ENCODE results near the gene TBC1D24.

The TBC1D24 gene

DNA sequence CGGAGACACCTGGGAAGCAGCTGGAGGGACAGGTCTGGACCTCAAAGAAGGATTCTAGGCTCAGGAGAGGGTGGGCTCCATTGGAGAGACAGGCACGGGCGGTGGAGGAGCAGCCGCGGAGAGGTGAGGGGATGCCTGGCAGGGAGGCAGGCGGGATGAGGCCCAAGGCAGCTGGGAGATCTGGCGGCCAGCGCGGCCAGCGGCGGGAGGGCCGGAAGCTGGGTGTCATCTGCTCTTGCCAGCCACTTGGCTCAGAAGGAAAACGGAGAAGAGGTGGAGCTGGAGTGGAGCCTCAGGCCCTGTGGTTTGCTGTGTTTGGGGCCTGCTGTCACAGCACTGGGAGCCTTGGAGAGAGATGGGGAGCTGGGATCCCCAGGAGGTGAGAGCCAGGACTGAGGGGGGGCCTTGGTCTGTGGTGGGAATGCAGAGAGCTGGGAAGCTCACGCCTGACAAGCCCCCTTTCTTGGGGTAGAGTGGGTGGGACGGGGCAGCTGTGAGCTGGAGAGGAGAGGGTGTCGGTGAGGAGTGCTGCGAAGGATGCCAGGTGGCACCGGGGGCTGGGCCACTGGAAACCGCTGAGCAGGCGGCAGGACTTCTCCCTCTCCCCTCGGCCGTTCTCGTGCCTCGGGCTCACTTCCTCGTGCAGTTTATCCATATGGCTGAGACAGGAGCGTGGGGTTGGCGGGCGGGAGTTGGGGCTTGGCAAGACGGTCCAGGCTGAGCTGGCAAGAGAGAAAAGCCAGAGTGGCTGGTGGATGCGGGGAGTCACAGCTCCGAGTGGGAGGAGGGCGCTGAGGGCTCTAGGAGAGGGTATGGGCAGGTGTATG is 8.0 kb downstream of the TBC1D24 start:
- DNase-seq (ENCODE audit: low read depth) = peak; percentile 79

DNA sequence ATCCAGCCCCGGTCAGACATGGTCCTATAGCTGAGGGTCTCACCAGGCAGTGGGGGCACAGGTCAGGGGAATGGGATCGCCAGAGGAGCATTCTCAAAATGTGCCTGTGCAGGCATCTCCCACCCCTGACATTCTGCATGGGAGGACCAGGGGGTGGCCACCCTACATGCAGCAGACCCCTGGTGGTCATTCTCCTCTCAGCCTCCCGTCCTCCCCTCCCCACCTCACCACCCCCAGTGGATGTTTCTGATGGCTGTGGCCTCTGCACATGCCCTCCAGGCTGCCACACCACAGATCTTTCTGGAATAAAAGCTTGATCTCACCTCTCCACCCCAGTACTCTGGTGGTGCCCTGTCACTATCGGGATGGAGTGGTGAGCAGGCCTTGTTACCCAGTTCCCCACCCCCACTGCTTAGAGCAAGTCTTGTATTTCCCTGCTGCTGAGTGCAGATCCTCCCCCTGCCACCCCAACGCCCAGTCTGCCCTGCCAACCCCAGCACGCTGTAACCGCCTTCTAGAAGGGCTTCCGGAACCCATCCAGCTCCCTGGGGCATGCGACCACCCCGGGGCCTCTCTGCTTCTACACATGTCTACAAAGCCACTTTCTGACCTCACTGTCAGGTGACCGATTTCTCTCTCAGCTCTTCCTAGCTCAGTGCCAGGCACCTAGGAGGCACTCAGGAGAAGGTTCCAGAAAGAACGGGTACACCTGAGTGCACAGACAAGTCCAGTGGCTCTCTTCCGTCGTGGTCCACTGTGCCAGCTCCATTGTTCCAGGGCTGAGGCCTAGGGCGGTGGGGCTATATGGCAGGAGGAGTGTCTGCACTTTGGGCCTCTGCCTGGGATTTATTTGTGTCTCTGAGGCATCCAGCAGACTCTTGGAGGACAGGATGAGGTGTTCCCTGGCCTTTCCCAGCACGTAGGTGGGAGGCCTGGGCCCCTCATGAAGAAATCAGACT is 9.3 kb downstream of the TBC1D24 start:
- no peak for DNase-seq (ENCODE audit: low read depth)

DNA sequence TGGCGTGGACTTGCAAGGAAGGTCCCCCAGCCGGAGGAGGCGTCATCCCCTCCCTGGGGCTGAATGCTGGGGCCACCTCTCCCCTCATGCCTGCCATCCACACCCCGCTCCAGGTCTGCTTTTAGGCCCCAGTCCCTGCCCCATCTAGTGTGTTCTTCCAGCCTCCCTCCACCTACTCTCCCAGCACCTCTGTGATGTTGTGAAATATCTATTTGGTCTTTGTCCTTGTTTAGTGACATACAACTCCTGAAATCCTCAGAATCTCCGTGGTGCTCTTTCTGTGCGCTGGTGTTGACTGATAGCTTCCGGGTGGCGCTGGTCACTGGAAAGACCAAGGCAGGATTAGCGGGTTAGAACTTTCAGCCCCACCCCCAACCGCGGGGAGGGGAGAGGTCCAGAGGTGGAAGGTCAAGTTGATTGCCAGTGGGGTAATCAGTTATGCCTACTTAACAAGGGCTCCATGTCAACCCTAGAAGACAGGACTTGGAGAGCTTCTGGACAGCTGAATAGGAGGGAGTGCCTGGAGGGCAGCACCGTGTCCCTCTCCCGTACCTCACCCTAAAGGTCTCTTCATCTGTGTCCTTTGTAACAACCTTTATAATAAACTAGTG is 10.1 kb downstream of the TBC1D24 start:
- no peak for DNase-seq (ENCODE audit: low read depth)

DNA sequence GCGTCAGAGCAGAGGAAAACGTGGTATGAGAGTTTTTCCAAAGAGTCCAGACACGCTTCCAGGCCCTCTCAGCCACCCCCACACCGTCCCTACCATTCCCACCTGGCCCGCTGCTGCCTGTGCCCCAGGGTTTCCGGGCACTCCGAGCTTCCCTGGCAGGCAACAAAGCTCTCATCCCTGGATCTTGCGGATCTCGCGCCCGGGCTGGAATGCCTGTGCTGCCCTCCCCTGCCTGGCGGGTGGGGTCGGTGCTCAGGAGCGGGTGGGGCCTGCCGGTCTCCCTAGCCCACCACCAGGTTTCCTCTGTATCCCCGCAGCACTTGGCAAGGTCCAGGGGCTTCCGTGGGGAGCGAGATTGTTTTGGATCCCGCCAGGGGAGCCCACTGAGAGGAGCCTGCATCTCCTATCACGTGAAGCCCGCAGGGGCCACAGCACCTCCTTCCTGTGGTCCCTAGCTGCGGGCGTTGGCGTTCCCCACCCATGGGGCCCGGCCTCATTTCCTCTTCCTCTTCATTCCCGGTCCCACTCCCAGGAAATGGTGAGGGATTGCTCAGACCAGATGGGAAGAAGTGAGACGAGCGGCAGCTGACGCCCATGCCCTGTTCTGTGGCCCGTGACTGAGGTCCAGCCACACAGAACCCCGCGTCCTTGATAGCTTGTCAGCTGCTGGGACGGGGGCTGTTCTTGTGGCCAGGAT is 11.0 kb downstream of the TBC1D24 start:
- DNase-seq (ENCODE audit: low read depth) = no peak

DNA sequence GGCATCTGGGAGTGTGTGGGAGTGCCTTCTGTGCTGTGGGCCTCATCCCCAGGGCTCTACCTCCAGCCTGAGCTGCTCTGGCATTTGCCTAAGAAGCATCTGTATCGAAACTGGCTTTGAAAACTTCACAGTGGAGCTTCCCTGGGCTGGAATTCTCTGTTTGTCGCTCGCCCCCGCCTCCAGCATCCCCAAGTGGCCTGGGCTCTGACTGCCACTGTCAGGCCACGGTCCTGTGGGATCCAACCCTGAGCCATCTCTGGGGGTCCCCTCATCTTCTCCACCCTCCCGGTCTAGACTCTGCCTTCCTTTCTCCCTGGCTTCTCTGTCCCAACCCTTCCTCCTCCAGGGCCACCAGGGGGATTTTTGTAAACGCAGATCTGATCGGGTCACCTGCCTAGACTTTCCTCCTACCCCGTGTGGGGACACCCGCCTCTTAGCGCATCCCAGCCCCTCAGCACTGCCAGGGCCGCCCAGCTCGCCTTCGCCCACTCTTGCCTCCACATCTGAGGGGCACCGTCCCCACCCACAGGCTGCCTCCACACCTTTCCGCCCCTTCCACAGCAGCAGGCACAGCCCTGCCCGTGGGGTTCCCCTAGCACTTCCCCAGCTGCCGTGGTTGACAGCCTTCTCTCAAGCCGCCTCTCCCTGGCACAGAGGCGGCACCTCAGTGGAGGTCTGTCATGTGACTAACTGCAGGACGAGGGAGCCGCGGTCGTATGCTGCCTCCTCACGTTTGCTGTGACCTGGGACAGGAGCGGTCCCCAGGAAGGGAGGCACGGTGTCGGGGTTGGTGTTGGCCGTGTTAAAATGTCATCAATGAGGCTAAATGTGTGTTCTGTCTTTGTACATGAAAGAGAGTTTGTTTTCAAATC is 12.0 kb downstream of the TBC1D24 start:
- no peak for DNase-seq (ENCODE audit: low read depth)

DNA sequence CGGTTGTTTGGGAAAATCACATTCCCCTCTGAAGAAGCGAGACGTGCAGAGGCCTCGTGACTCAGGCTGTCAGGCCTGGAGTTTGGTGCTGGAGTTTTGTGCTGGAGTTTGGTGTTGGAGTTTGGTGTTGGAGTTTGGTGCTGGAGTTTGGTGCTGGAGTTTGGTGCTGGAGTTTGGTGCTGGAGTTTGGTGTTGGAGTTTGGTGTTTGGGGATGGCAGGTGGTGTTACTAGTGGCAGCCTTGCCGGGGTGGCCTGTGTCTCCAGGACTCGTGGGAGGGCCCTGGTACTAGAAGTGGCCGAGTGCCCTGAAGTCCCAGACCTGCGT is 12.6 kb downstream of the TBC1D24 start:
- DNase-seq (ENCODE audit: low read depth) = no peak

DNA sequence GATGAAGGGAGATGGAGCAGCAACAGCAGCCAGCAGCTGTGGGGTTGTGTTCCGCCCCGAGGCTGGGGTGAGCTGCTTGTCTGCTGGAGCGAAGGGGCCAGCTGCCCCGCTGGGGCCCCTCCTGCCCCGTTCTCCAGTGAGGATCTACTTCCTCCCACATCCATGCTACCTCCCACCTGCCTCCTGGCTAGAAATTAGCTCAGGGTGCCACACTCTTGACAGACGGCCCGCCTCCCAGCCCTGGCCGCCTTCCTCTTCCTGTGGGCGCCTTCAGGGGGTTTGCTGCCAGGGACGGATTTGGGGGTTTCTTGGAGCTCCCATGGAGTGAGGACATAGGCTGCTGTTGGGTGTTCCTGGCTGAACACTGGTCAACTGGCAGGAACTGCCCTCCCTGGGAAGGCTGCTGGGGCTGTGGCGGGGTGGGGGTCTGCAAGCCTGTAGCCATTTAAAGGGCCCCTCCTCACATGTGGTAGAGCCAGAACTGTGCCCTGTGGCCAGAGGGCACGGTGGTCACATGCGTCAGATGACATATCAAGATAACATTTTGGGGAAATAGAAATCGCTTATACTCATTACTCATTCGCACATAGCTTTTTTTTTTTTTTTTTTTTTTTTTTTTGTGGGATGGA is 13.1 kb downstream of the TBC1D24 start:
- no peak for DNase-seq (ENCODE audit: low read depth)

DNA sequence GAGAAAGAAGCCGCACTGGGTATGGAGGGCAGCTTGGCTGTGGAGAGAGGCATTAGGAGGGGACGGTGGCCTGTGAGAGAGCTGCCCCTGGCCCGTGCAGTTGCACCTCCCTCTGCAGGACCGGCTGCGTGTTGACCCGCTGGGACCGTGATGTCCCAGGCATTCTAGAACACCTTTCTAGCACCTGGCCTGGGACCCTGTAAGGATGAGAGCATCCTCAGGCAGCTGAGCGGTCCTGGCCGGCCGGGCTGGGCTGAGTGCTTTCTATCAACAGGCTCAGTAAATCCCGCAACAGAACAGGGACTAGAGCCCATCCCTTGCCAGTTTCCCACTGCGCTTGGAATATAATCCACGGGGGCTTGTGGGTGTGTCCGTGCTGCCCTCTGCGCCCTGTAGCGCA is 14.7 kb downstream of the TBC1D24 start:
- DNase-seq (ENCODE audit: low read depth) = no peak

DNA sequence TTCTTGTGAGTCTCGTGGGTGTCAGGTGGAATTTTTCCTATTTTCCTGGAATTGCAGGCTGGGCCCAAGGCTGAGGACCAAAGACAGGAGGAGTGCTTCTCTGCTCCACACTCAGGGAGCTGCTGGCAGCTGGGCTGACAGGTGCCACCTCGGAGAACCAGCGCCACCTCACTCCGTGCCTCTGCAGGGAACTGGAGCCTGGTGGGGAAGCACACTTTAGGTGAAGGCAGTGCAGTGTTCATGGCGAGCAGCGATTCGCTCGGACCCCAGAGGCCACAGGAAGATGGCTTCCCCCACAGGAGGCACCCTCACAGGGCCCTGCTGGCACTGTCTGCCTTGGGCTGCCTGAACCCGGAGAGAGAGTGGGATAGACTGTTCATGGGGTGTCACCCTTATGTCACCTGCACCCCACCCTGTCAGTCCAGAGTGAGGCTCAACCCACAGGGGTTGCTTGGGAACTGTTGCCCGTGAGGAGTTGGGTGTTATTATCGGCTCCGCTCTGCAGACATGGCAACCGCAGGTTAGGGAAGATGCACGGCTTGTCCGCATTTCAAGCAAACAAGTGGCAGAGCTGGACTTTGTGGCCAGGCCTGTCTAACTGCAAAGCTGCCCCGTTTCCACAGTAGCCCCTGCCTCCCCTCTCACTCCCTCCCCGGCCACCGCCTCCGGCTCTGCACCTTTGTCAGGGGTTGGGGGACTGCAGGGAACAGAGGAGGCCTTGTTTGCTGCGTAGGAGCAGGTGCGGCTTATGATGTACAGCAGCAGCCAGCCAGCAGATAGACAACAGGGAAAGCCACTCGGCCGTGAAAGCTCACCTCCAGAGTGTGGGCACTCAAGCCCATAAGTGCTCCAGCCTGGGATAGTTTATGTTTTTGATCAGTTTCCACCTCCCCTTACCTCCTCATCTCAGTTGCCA is 15.5 kb downstream of the TBC1D24 start:
- no peak for DNase-seq (ENCODE audit: low read depth)

DNA sequence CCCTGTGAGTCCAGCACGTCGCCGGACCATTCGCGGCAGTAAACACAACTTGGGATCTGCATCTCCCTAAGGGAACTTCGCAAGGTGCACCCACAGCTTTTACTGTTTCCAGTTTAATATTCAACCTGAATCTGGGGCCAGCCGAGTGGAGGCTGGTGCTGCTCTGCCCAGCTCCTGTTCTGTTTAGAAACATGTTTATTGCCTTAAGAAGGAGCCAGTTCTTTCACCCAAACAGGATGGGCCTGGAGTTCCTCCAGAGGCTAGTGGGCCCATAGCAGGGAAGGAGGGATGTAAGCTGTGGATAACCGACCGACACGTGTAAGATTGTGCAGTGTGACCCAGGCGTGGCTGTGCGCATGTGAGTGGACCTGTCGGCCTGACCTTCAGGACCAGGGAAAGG is 17.4 kb downstream of the TBC1D24 start:
- DNase-seq (ENCODE audit: low read depth) = no peak

DNA sequence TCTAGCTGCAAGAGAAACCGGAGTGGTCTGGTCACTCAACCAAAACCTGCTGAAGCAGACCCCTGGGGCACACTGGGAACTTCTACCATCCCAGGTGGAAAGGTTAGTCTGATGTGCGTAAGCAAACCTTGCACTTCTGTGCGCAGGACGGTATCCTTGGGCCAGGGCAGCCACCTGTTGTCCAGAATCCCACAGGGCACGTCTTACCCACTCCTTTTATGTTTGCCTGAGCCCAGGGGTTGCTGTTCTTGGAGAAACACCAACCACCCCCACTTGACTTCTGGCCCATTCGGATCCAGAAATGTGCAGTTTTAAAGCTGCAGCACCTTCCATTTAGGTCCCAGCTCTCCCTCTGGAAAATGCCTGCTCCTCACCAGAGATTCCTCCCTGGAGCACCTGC is 18.7 kb downstream of the TBC1D24 start:
- no peak for DNase-seq (ENCODE audit: low read depth)

DNA sequence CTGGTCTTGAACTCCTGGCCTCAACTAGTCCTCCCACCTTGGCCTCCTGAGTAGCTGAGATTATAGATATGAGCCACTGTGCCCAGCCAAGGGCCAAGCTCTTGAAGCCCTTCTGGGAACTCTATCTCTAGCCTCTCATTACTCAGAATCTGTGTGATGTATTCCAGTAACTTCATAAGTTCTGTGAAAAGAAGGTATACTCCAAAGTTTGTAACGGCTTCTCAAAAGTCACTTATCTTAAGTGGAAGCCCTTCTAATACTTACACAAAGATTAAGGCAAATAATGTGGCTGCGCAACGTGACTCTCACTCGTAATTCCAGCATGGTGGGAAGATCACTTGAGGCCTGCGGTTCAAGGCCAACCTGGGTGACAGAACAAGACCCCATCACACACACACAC is 19.7 kb downstream of the TBC1D24 start:
- no peak for DNase-seq (ENCODE audit: low read depth)

DNA sequence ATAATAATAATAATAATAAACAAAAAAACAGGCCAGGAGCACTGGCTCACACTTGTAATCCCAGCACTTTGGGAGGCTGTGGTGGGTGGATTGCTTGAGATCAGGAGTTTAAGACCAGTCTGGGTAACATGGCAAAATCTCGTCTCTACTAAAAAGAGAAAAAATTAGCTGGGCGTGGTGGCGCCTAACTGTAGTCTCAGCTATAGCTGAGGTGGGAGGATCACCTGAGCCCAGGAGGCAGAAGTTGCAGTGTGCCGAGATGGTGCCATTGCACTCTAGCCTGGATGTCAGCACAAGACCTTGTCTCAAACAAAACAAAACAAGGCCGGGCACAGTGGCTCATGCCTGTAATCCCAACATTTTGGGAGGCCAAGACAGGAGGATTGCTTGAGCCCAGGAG is 20.1 kb downstream of the TBC1D24 start:
- DNase-seq (ENCODE audit: low read depth) = no peak

DNA sequence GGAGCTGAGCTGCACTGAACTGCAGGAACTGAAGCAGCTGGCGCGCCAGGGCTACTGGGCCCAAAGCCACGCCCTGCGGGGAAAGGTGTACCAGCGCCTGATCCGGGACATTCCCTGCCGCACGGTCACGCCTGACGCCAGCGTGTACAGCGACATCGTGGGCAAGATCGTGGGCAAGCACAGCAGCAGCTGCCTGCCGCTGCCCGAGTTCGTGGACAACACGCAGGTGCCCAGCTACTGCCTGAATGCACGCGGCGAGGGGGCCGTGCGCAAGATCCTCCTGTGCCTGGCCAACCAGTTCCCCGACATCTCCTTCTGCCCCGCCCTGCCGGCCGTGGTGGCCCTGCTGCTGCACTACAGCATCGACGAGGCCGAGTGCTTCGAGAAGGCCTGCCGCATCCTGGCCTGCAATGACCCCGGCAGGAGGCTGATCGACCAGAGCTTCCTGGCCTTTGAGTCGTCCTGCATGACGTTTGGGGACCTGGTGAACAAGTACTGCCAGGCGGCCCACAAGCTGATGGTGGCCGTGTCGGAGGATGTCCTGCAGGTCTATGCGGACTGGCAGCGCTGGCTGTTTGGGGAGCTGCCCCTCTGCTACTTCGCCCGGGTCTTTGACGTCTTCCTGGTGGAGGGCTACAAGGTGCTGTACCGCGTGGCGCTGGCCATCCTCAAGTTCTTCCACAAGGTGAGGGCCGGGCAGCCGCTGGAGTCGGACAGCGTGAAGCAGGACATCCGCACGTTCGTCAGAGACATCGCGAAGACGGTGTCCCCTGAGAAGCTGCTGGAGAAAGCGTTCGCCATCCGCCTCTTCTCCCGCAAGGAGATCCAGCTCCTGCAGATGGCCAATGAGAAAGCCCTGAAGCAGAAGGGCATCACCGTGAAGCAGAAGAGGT is 21.5 kb downstream of the TBC1D24 start:
- no peak for DNase-seq (ENCODE audit: low read depth)

DNA sequence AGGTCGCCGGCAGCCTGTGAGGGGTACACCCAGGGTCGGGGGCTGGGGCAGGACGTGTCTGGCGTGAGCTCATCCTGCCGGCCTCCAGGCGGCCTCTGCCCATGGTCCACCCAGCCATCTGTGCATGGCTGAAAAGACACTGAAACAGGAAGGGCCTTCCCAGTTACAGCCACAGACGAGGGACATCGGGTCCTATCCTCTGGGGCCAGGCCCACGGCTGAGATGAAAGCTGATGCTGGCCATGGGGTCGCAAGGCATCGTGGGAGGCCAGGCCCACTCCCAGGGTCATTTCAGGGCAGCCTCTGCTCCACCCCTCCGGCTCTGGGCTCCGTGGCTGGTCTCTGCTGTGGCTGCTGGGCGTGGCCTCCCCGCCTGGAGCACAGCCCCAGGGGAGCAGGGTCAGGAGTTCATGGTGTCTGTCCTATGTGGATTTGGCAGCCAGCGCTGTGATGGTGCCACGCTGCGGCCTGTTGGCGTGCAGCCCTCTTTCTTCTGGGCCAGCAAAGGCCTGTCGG is 22.2 kb downstream of the TBC1D24 start:
- DNase-seq (ENCODE audit: low read depth) = peak; percentile 18

DNA sequence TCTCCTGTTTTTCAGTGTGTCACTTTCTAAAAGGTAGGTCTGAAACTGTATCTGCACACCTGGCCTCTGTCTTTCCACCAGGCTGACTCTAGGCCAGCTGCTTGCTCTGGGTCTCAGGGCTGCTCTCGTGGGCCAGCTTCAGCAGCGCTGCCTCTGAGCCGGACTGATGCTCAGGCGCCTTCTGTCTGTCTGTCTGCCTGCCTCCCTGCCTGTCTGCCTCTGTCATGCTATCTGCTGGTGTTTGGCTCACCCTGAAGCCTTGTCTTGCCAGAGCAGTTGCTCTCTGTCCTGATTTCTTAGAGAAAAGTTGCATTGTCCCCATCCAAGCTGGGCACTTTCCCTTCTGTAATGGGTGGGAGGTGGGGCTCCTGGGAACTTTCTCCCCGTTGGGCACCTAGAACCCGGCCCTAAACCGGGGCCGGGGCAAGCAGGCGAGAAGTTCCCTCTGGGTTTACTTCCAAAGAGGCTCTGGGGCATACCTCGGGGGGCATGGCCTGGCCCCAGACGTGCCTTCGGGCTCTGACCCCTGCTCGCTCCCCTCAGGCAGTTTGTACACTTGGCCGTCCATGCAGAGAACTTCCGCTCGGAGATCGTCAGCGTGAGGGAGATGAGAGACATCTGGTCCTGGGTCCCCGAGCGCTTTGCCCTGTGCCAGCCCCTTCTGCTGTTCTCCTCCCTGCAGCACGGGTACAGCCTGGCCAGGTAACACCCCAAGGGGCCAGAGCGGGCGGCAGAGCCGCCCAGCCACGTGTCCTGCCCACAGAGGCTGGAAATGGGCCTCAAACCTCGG is 23.0 kb downstream of the TBC1D24 start:
- no peak for DNase-seq (ENCODE audit: low read depth)

DNA sequence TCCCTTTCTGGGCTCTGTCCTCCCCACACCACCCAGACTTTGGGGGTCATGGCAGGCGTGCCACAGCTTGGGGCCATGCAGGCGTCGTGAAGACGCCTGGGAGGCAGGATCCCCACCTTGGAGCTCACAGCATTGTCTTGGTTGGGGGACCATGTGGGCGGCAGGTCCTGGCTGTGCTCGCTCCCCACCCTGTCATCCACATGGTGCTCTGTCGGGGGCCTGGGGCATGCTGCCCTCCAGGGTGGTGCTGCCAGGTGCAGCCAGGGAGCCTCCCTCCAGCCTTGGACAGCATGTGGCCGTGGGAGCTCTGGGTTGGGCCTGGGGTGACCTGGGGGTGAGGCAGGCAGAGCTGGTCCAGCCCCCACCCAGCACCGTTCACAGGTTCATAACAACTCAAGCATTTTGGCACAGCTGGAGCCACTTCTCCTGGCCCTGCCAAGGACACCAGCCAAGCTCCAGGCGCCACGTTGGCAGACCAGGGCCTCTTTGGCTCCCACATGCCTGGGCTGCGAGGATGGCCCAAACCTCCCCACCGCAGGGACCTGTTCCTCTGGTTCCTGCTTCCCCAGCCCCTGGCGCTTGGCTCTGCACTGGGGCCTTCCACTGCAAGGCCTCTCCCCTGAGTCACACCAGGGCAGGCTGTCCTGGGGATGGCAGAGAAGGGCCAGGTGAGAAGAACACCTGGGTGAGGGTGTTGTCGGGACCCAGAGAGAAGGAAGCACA is 23.8 kb downstream of the TBC1D24 start:
- DNase-seq (ENCODE audit: low read depth) = no peak
